Panc1 (cell line): ENCODE measurements around the gene EDN3. TPM values are rescaled to one million over a fixed set of nuclear protein-coding genes. Genes with fewer than 3 reads are reported as not detected.

ENCODE experiments used
- ATAC-seq: fragments of 200-7000 bp; cut with Tn5 transposase; 2 replicates; pipeline ENCODE4 v1.9.1; 2020; ENCODE audit warnings: mild to moderate bottlenecking, moderate library complexity
- BruUV-seq: library from RNA; stranded (reverse); fragments of 400-500 nt; replicated peaks from 2 replicates; lab custom pipeline; 2021; lab: Mats Ljungman, UMichigan
- CTCF ChIA-PET: fragments of 300-600 bp; sonication (Branson Sonifier 250); formaldehyde crosslinking; loops from one replicate; lab custom pipeline; 2022; ENCODE audit warnings: antibody characterized with exemption; lab: Charles Lee
- POLR2A ChIA-PET: fragments of 300-600 bp; sonication (Branson Sonifier 250); formaldehyde crosslinking; loops from one replicate; lab custom pipeline; 2022; ENCODE audit warnings: antibody characterized with exemption; lab: Charles Lee
- DNase-seq: peaks from one replicate; pipeline ENCODE4 v3.0.0-alpha.2; 2010; ENCODE audit warnings: low read depth, low spot score
- H3K27ac ChIP-seq: 2 replicates; pipeline ENCODE4 v1.5.1; 2011; ENCODE audit warnings: mild to moderate bottlenecking, low read length, inconsistent platforms
- H3K27me3 ChIP-seq: fragments of 200-500 bp; sonication (Bioruptor generic); 2 replicates; pipeline ENCODE4 v1.6.0; 2014; ENCODE audit warnings: low read length, inconsistent platforms; ENCODE audit not compliant: control insufficient read depth, insufficient read depth
- H3K36me3 ChIP-seq: fragments of 200-500 bp; sonication (Bioruptor generic); 2 replicates; pipeline ENCODE4 v1.5.1; 2014; ENCODE audit warnings: inconsistent platforms, mild to moderate bottlenecking, low read length, moderate library complexity; ENCODE audit not compliant: control insufficient read depth, insufficient read depth
- H3K4me1 ChIP-seq: 2 replicates; pipeline ENCODE4 v1.5.1; 2011; ENCODE audit warnings: inconsistent platforms, mild to moderate bottlenecking, low read length, moderate library complexity; ENCODE audit not compliant: control insufficient read depth, insufficient read depth
- H3K4me3 ChIP-seq, 2 experiments: 2 replicates each; pipeline ENCODE4 v1.5.1; 2011 to 2012; ENCODE audit warnings: low read depth in 2 of 2, low read length in 2 of 2, mild to moderate bottlenecking in 2 of 2, inconsistent platforms in 1 of 2, moderate library complexity in 1 of 2
- H3K9me3 ChIP-seq: fragments of 200-500 bp; sonication (Bioruptor generic); 2 replicates; pipeline ENCODE4 v1.5.1; 2014; ENCODE audit warnings: low read depth, mild to moderate bottlenecking, inconsistent platforms, low read length, moderate library complexity; ENCODE audit not compliant: control insufficient read depth, insufficient read depth
- CTCF ChIP-seq: fragments of 450-650 bp; IDR thresholded peaks from 2 replicates; pipeline ENCODE4 v1.5.1; 2017; ENCODE audit warnings: mild to moderate bottlenecking
- POLR2AphosphoS5 ChIP-seq: IDR thresholded peaks from 2 replicates; pipeline ENCODE4 v1.6.1; 2012; ENCODE audit warnings: mild to moderate bottlenecking, low read depth, low read length, moderate library complexity
- REST ChIP-seq, 2 experiments: IDR thresholded peaks; 2 replicates each; pipeline ENCODE4 v1.6.1; 2011 to 2012; ENCODE audit warnings: low read depth in 2 of 2, control low read depth in 1 of 2, low read length in 1 of 2, mild to moderate bottlenecking in 1 of 2, moderate library complexity in 1 of 2; ENCODE audit not compliant: insufficient read depth in 1 of 2
- SIN3A ChIP-seq: IDR thresholded peaks from 2 replicates; pipeline ENCODE4 v1.6.1; 2012; ENCODE audit warnings: low read depth, mild to moderate bottlenecking, low read length, moderate library complexity, borderline replicate concordance; ENCODE audit not compliant: insufficient read depth
- TCF7L2 ChIP-seq: IDR thresholded peaks from 2 replicates; pipeline ENCODE4 v1.6.1; 2011; ENCODE audit warnings: mild to moderate bottlenecking, low read depth, low read length, inconsistent platforms
- in situ Hi-C: cut with HindIII; loops from 2 replicates; pipeline ENCODE4 v1.10.0; 2016; ENCODE audit warnings: low sequenced_read_pairs, low pct_unique_long_range_greater_than_20kb
- intact Hi-C: fragments of 100-400 bp; cut with micrococcal nuclease; formaldehyde crosslinking; loops from one replicate; pipeline ENCODE4 v1.10.0; 2022; ENCODE audit not compliant: unreplicated experiment
- total RNA-seq: library from RNA; stranded (reverse); gene quantifications from one replicate; pipeline ENCODE4 v1.2.1, GENCODE V29; 2021; ENCODE audit not compliant: unreplicated experiment

Gene EDN3
- total RNA-seq, 1 experiment from 2014 or later = not detected

- POLR2A ChIA-PET = no interaction called here
- H3K9me3 ChIP-seq = no peaks in the 10 kb centered on the region
- DNase-seq (no peak), ATAC-seq (no peak)
- intact Hi-C loops = no loop called here
- in situ Hi-C loops = no loop called here
- no peaks in the 10 kb centered on the region for H3K36me3 ChIP-seq
- H3K27me3 ChIP-seq = peaks cover 2% of the 10 kb centered on the region; the same call in 1 of the 2 replicates
- no peak overlapping the region for H3K4me3 ChIP-seq
- no TSS peak for BruUV-seq
- CTCF ChIA-PET = no interaction called here
- no peaks in the 10 kb centered on the region for H3K4me1 ChIP-seq
- TF ChIP-seq TCF7L2 (no peak), CTCF (no peak), SIN3A (no peak), REST (IDR thresholded peaks at IDR 0.05; ENCODE audit: insufficient read depth in 1 of 2, low read depth in 2 of 2, low read length in 1 of 2) (no peak), POLR2AphosphoS5 (no peak)
- H3K27ac ChIP-seq = no peak overlapping the region
These were observed 8.8 kb downstream of the EDN3 start for GRCh38 chr20:59309218-59309617.

- ATAC-seq (no peak), DNase-seq (no peak)
- H3K4me1 ChIP-seq = no peaks in the 10 kb centered on the region
- no peaks in the 10 kb centered on the region for H3K9me3 ChIP-seq
- CTCF ChIA-PET = no interaction called here
- intact Hi-C loops (no loop called here), in situ Hi-C loops (no loop called here)
- H3K27ac ChIP-seq = no peak overlapping the region
- no peaks in the 10 kb centered on the region for H3K36me3 ChIP-seq
- TF ChIP-seq SIN3A (no peak), CTCF (no peak), TCF7L2 (no peak), REST (IDR thresholded peaks at IDR 0.05; ENCODE audit: insufficient read depth in 1 of 2, low read depth in 2 of 2, low read length in 1 of 2) (no peak), POLR2AphosphoS5 (no peak)
- no peak overlapping the region for H3K4me3 ChIP-seq
- POLR2A ChIA-PET = no interaction called here
- no TSS peak for BruUV-seq
- H3K27me3 ChIP-seq = no peaks in the 10 kb centered on the region; the same call in 1 of the 2 replicates
These were observed 14.6 kb downstream of the EDN3 start for GRCh38 chr20:59314997-59315396.
